Esophagus muscularis mucosa (tissue), 4 donors: Measurements from ENCODE around the gene ZNF780B. TPM values are rescaled to one million over a fixed set of nuclear protein-coding genes. Genes with fewer than 3 reads are reported as not detected.

ENCODE experiments used
- DNase-seq: peaks from one replicate; pipeline ENCODE4 v3.0.0-alpha.2; 2017; ENCODE audit errors: extremely low spot score
- H3K27ac ChIP-seq, 4 donors: fragments of 200-600 bp; sonication (generic); replicated peaks in 1 of 4; 1 replicate in 3 of 4; 2 replicates in 1 of 4; pipeline ENCODE4 v1.5.1; 2016 to 2019; ENCODE audit warnings: mild to moderate bottlenecking in 1 of 4
- H3K27me3 ChIP-seq, 4 donors: fragments of 200-600 bp; sonication (generic); one replicate each; pipeline versions ENCODE4 v1.5.1 to v1.6.0; 2016 to 2019
- H3K36me3 ChIP-seq, 4 donors: fragments of 200-600 bp; sonication (generic); one replicate each; pipeline ENCODE4 v1.5.1; 2016 to 2019
- H3K4me1 ChIP-seq, 4 donors: fragments of 200-600 bp; sonication (generic); one replicate each; pipeline ENCODE4 v1.5.1; 2016 to 2019
- H3K4me3 ChIP-seq, 4 donors: fragments of 200-600 bp; sonication (generic); 1 replicate in 2 of 4; 2 replicates in 2 of 4; pipeline ENCODE4 v1.5.1; 2016 to 2019; ENCODE audit warnings: mild to moderate bottlenecking in 4 of 4, moderate library complexity in 1 of 4
- H3K9me3 ChIP-seq, 4 donors: fragments of 200-600 bp; sonication (generic); 1 replicate in 3 of 4; 2 replicates in 1 of 4; pipeline ENCODE4 v1.5.1; 2016 to 2019
- EP300 ChIP-seq: sonication (generic); formaldehyde crosslinking; IDR thresholded peaks from one replicate; pipeline ENCODE4 v1.6.1; 2017; ENCODE audit warnings: antibody characterized with exemption
- POLR2A ChIP-seq: fragments of 450-650 bp; IDR thresholded peaks from one replicate; pipeline ENCODE4 v1.6.1; 2017; ENCODE audit warnings: antibody characterized with exemption, moderate library complexity, mild to moderate bottlenecking, low read depth
- POLR2AphosphoS5 ChIP-seq, 2 donors: sonication (generic); formaldehyde crosslinking; IDR thresholded peaks; one replicate each; pipeline ENCODE4 v1.6.1; 2017; ENCODE audit warnings: antibody characterized with exemption in 2 of 2
- WGBS: methylation state at CpG from one replicate; pipeline ENCODE4 v1.1.5; 2018; 5-methylcytosine and 5-hydroxymethylcytosine counted together
- intact Hi-C: fragments of 100-400 bp; cut with DNase I; formaldehyde crosslinking; loops from one replicate; pipeline ENCODE4 v1.15.1; 2023
- total RNA-seq, 4 donors: library from RNA; depleted of rRNA; stranded (reverse); fragments of >200 nt; gene quantifications; one replicate each; pipeline versions ENCODE4 v1.1.0 to v1.2.1, GENCODE V29; 2016
- TF ChIP-seq, protein P1 (sequence below), 3 experiments: fragments of 200-600 bp in 2 of 3; fragments of 450-650 bp in 1 of 3; sonication (generic) in 2 of 3; IDR thresholded peaks; one replicate each; pipeline ENCODE4 v1.5.1; 2017 to 2019; ENCODE audit warnings: antibody characterized with exemption in 3 of 3, mild to moderate bottlenecking in 2 of 3, moderate library complexity in 1 of 3

ZNF780B gene
- total RNA-seq, 4 donors from 2014 or later = 8.6 to 23.3 (median 18.0) TPM

DNA sequence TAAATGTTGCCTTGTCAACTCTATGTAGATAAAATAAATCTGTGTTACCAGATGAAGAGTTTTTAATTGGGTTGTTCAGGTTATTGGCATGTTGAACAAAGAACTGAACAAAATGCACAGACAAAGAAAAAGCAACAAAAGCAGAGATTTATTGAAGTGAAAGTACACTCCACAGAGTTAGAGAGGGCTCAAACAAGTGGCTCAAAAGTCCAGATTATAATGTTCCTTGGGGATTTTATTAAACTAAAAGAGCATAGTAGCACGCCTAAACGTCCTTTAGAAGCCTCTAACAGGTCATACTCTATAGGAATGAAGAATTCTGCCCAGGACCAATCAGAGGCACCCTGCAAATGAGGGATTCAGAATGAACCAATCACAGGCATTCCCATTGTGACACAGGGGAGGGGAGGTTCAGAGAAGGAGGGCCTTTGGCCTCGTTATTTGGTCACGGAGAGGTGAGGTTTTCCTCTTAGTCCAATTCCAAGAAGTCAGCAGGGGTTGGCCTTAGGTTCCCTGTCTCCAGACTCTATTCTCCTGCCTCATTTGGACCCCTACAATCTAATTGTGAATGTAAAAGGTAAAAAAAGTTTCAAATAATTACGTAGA is 72.2 kb downstream of the ZNF780B start:
- TF ChIP-seq EP300 (no peak), POLR2AphosphoS5 (IDR thresholded peaks at IDR 0.05) (no peak), POLR2A (no peak)
- TF ChIP-seq, protein P1, sequence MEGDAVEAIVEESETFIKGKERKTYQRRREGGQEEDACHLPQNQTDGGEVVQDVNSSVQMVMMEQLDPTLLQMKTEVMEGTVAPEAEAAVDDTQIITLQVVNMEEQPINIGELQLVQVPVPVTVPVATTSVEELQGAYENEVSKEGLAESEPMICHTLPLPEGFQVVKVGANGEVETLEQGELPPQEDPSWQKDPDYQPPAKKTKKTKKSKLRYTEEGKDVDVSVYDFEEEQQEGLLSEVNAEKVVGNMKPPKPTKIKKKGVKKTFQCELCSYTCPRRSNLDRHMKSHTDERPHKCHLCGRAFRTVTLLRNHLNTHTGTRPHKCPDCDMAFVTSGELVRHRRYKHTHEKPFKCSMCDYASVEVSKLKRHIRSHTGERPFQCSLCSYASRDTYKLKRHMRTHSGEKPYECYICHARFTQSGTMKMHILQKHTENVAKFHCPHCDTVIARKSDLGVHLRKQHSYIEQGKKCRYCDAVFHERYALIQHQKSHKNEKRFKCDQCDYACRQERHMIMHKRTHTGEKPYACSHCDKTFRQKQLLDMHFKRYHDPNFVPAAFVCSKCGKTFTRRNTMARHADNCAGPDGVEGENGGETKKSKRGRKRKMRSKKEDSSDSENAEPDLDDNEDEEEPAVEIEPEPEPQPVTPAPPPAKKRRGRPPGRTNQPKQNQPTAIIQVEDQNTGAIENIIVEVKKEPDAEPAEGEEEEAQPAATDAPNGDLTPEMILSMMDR (IDR thresholded peaks at IDR 0.05) = no peak
- intact Hi-C loops = no loop called here
- Histone ChIP-seq H3K36me3 (peaks cover 24 to 49% (median 37%) of the 10 kb centered on the region in 4 donors), H3K4me3 (no peak overlapping the region), H3K9me3 (peaks cover 0 to 31% (median 14%) of the 10 kb centered on the region in 4 donors), H3K27me3 (no peaks in the 10 kb centered on the region), H3K4me1 (no peaks in the 10 kb centered on the region), H3K27ac (no peak overlapping the region)
- WGBS = 88% methylated on average over 5 of the region's 5 CpGs
- DNase-seq = no peak

DNA sequence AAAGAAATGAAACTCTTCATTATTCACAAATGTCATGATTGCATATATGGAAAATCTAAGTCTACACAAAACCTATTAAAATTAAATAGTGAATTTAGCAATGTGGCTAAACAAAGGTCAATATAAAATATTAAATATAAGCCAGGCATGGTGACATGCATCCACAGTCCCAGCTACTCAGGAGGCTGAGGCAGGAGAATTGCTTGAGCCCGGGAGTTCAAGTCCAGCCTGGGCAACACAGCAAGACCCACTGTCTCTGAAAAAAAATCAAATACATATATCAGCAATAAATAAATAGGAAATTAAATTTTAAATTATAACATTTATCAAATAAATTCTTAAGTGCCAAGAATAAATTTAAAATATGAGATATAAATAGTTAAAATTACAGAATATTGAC is 73.1 kb downstream of the ZNF780B start:
- peaks cover 27 to 59% (median 47%) of the 10 kb centered on the region in 4 donors for H3K36me3 ChIP-seq
- TF ChIP-seq, protein P1 (IDR thresholded peaks at IDR 0.05) = no peak
- no peak for TF ChIP-seq EP300
- TF ChIP-seq POLR2A = no peak
- TF ChIP-seq POLR2AphosphoS5 (IDR thresholded peaks at IDR 0.05) = no peak
- no peak for DNase-seq
- WGBS = 100% methylated on average over 1 of the region's 1 CpG
- H3K27me3 ChIP-seq = no peaks in the 10 kb centered on the region
- no peak overlapping the region for H3K4me3 ChIP-seq
- intact Hi-C loops = no loop called here
- H3K27ac ChIP-seq = no peak overlapping the region
- H3K4me1 ChIP-seq = no peaks in the 10 kb centered on the region
- H3K9me3 ChIP-seq = peaks cover 0 to 31% (median 14%) of the 10 kb centered on the region in 4 donors

Other genes starting within 250 kb of the ZNF780B start
- gene DYRK1B, start 222.1 kb downstream of the ZNF780B start, total RNA-seq = 10 to 100 TPM in 3 of 4 donors, 1 to 10 TPM in 1; 9.3 to 19.4 (median 15.4) TPM
- gene FBL, start 209.9 kb downstream of the ZNF780B start, total RNA-seq = 100 to 1,000 TPM in 2 of 4 donors, 10 to 100 TPM in 2; 90.6 to 142 (median 96.7) TPM
- gene FCGBP, start 121.6 kb downstream of the ZNF780B start, total RNA-seq = 1 to 10 TPM; 2.1 to 8.1 (median 4.4) TPM
- 10 to 100 TPM; 68.9 to 91.4 (median 89.2) TPM for gene PSMC4, start 85.1 kb downstream of the ZNF780B start, total RNA-seq
- 1 to 10 TPM; 3.6 to 8.5 (median 5.5) TPM for gene ZNF546, start 59.2 kb downstream of the ZNF780B start, total RNA-seq
- 10 to 100 TPM; 10.6 to 19.1 (median 14.9) TPM for gene ZNF780A, start 34.7 kb upstream of the ZNF780B start, total RNA-seq
- gene MAP3K10, start 135.2 kb upstream of the ZNF780B start, total RNA-seq = 10 to 100 TPM; 10.1 to 25.9 (median 20.8) TPM
- not detected for gene TTC9B, start 162.2 kb upstream of the ZNF780B start, total RNA-seq
- under 1 TPM in 1 of 4 donors, not detected in 3; 0.97 TPM for gene CCNP, start 170.5 kb upstream of the ZNF780B start, total RNA-seq
- gene AKT2, start 229.1 kb upstream of the ZNF780B start, total RNA-seq = 10 to 100 TPM; 53.3 to 82.1 (median 64.0) TPM